Transverse colon (tissue), 4 donors: ENCODE results near the gene TAF4. TPM values are rescaled to one million over a fixed set of nuclear protein-coding genes. Genes with fewer than 3 reads are reported as not detected.
A peak's percentile ranks its signal among the peaks of the same experiment; 100 is the strongest.

Experiments
- DNase-seq: peaks from one replicate; pipeline ENCODE4 v3.0.0-alpha.2; 2019
- H3K27ac ChIP-seq, 4 donors: fragments of 200-600 bp; sonication (generic); 2 replicates each; pipeline ENCODE4 v1.5.1; 2016 to 2018; ENCODE audit warnings: inconsistent platforms in 4 of 4
- H3K27me3 ChIP-seq: fragments of 200-600 bp; sonication (generic); 2 replicates; pipeline ENCODE4 v1.5.1; 2017; ENCODE audit warnings: inconsistent platforms
- H3K36me3 ChIP-seq, 4 donors: fragments of 200-600 bp; sonication (generic); 2 replicates each; pipeline ENCODE4 v1.5.1; 2017 to 2019; ENCODE audit warnings: inconsistent platforms in 4 of 4
- H3K4me1 ChIP-seq, 4 donors: fragments of 200-600 bp; sonication (generic); 2 replicates each; pipeline ENCODE4 v1.5.1; 2017 to 2020; ENCODE audit warnings: inconsistent platforms in 4 of 4
- H3K4me3 ChIP-seq, 4 donors: fragments of 200-600 bp; sonication (generic); 1 replicate in 1 of 4; 2 replicates in 3 of 4; pipeline versions ENCODE4 v1.5.1 to v1.6.1; 2017 to 2019; ENCODE audit warnings: inconsistent platforms in 4 of 4
- H3K9me3 ChIP-seq, 2 donors: fragments of 200-600 bp; sonication (generic); 2 replicates each; pipeline ENCODE4 v1.5.1; 2017 to 2019; ENCODE audit warnings: inconsistent platforms in 2 of 2
- EP300 ChIP-seq: sonication (generic); formaldehyde crosslinking; IDR thresholded peaks from one replicate; pipeline ENCODE4 v1.6.1; 2017; ENCODE audit warnings: antibody characterized with exemption, low read depth
- POLR2A ChIP-seq: fragments of 450-650 bp; IDR thresholded peaks from one replicate; pipeline ENCODE4 v1.6.1; 2016; ENCODE audit warnings: antibody characterized with exemption, mild to moderate bottlenecking, moderate library complexity
- POLR2AphosphoS5 ChIP-seq, 3 donors: sonication (generic); formaldehyde crosslinking; IDR thresholded peaks; one replicate each; pipeline ENCODE4 v1.6.1; 2016; ENCODE audit warnings: antibody characterized with exemption in 3 of 3
- WGBS, 2 donors: methylation state at CpG; one replicate each; pipeline ENCODE4 v1.1.5; 2018; ENCODE audit warnings: low coverage in 1 of 2; 5-methylcytosine and 5-hydroxymethylcytosine counted together
- in situ Hi-C, 4 donors: fragments of 200-750 bp; cut with MboI; loops; one replicate each; pipeline versions ENCODE4 v1.15.0 to v1.15.1; 2017; ENCODE audit warnings: low sequenced_read_pairs in 3 of 4, low pct_ligation_motif_present in 1 of 4, low pct_unique_long_range_greater_than_20kb in 1 of 4
- intact Hi-C: fragments of 100-400 bp; cut with DNase I; formaldehyde crosslinking; loops from one replicate; pipeline ENCODE4 v1.15.1; 2023; ENCODE audit warnings: low total_unique reads
- total RNA-seq, 4 donors: library from RNA; depleted of rRNA; stranded (reverse); fragments of >200 nt; gene quantifications; one replicate each; pipeline ENCODE4 v1.1.0, GENCODE V29; 2016
- TF ChIP-seq, protein P1 (sequence below), 5 experiments: fragments of 200-600 bp in 3 of 5; fragments of 450-650 bp in 2 of 5; sonication (generic) in 3 of 5; IDR thresholded peaks; 1 replicate in 2 of 5; 2 replicates in 3 of 5; pipeline ENCODE4 v1.5.1; 2016 to 2017; ENCODE audit warnings: antibody characterized with exemption in 5 of 5, inconsistent platforms in 3 of 5, mild to moderate bottlenecking in 2 of 5, moderate library complexity in 1 of 5

The TAF4 gene
- total RNA-seq, 4 donors from 2014 or later = 18.9 to 39.5 (median 24.3) TPM

GRCh38 chr20:62062661-62063314 is 2.9 kb downstream of the TAF4 start:
- TF ChIP-seq EP300 = no peak
- Histone ChIP-seq H3K27ac (no peak overlapping the region), H3K4me3 (peak overlapping the region in 1 of 4 donors; percentile 66), H3K27me3 (no peaks in the 10 kb centered on the region), H3K4me1 (peaks cover 21 to 38% (median 34%) of the 10 kb centered on the region in 4 donors), H3K9me3 (no peaks in the 10 kb centered on the region), H3K36me3 (no peaks in the 10 kb centered on the region)
- in situ Hi-C loops (loop anchor here in 2 of 4 donors (10.0 kb wide), 1 partner anchor 62 kb away; the partner anchor contains the start of gene LSM14B (in 2 of the 2)), intact Hi-C loops (loop anchor here (5.0 kb wide), 2 partner anchors 35 to 75 kb away; no protein-coding TSS in a partner anchor)
- no peak for DNase-seq
- 58 to 62% methylated on average over 9 to 12 of the region's 12 CpGs for WGBS, 2 donors

DNA sequence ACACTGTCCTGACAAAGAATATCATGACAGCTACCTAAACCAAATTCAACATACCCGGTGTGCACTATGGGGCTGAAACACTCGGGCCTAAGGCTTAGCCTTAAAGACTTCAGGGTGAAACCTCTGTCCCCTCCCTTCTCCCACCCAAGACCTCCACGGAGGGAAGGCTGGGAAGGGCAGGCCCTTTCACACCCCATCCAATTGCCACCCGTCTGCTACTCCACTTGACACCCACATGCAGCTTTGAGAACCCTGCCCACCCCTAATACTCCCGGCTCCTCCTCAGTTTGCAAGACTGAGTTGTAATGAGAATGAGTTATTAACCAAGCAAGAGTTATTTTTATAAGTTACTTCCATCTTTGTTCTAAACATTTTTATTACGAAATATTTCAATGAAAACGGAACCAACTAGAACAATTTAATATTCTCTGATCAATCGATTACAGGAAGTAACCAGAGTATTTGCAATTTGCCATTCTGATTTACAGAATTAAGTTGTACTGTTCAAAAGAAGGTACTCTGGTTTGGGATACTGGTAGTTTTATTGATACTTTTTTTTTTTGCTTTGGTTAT is 3.7 kb downstream of the TAF4 start:
- Histone ChIP-seq H3K4me1 (peaks cover 13 to 29% (median 25%) of the 10 kb centered on the region in 4 donors), H3K9me3 (no peaks in the 10 kb centered on the region), H3K27ac (no peak overlapping the region), H3K27me3 (no peaks in the 10 kb centered on the region), H3K4me3 (no peak overlapping the region), H3K36me3 (no peaks in the 10 kb centered on the region)
- 77 to 84% methylated on average over 5 to 8 of the region's 8 CpGs for WGBS, 2 donors
- TF ChIP-seq POLR2A (no peak), EP300 (no peak), POLR2AphosphoS5 (IDR thresholded peaks at IDR 0.05) (no peak)
- TF ChIP-seq, protein P1, sequence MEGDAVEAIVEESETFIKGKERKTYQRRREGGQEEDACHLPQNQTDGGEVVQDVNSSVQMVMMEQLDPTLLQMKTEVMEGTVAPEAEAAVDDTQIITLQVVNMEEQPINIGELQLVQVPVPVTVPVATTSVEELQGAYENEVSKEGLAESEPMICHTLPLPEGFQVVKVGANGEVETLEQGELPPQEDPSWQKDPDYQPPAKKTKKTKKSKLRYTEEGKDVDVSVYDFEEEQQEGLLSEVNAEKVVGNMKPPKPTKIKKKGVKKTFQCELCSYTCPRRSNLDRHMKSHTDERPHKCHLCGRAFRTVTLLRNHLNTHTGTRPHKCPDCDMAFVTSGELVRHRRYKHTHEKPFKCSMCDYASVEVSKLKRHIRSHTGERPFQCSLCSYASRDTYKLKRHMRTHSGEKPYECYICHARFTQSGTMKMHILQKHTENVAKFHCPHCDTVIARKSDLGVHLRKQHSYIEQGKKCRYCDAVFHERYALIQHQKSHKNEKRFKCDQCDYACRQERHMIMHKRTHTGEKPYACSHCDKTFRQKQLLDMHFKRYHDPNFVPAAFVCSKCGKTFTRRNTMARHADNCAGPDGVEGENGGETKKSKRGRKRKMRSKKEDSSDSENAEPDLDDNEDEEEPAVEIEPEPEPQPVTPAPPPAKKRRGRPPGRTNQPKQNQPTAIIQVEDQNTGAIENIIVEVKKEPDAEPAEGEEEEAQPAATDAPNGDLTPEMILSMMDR (IDR thresholded peaks at IDR 0.05) = no peak
- no peak for DNase-seq
- in situ Hi-C loops (loop anchor here in 2 of 4 donors (10.0 kb wide), 1 partner anchor 63 kb away; the partner anchor contains the start of gene LSM14B (in 2 of the 2)), intact Hi-C loops (loop anchor here (5.0 kb wide), 2 partner anchors 35 to 75 kb away; no protein-coding TSS in a partner anchor)

GRCh38 chr20:62060631-62061541 is 4.8 kb downstream of the TAF4 start:
- TF ChIP-seq, protein P1 (IDR thresholded peaks at IDR 0.05) = no peak
- TF ChIP-seq POLR2AphosphoS5 (IDR thresholded peaks at IDR 0.05) = no peak
- Histone ChIP-seq H3K4me3 (no peak overlapping the region), H3K9me3 (no peaks in the 10 kb centered on the region), H3K27me3 (no peaks in the 10 kb centered on the region), H3K27ac (no peak overlapping the region), H3K4me1 (peaks cover 10 to 24% (median 21%) of the 10 kb centered on the region in 4 donors), H3K36me3 (no peaks in the 10 kb centered on the region)
- in situ Hi-C loops (loop anchor here in 2 of 4 donors (10.0 kb wide), 1 partner anchor 64 kb away; the partner anchor contains the start of gene LSM14B (in 2 of the 2)), intact Hi-C loops (loop anchor here (5.0 kb wide), 2 partner anchors 34 to 76 kb away; no protein-coding TSS in a partner anchor)
- WGBS, 2 donors = 96 to 100% methylated on average over 1 to 12 of the region's 12 CpGs
- no peak for DNase-seq

GRCh38 chr20:62059920-62060630 is 5.6 kb downstream of the TAF4 start:
- Histone ChIP-seq H3K36me3 (no peaks in the 10 kb centered on the region), H3K4me1 (peaks cover 10 to 24% (median 21%) of the 10 kb centered on the region in 4 donors), H3K27ac (no peak overlapping the region), H3K9me3 (no peaks in the 10 kb centered on the region), H3K4me3 (no peak overlapping the region), H3K27me3 (no peaks in the 10 kb centered on the region)
- in situ Hi-C loops (loop anchor here in 2 of 4 donors (10.0 kb wide), 1 partner anchor 65 kb away; the partner anchor contains the start of gene LSM14B (in 2 of the 2)), intact Hi-C loops (loop anchor here (5.0 kb wide), 2 partner anchors 33 to 77 kb away; no protein-coding TSS in a partner anchor)
- no peak for TF ChIP-seq EP300
- TF ChIP-seq POLR2AphosphoS5 (IDR thresholded peaks at IDR 0.05) = no peak
- no peak for TF ChIP-seq POLR2A
- TF ChIP-seq, protein P1 (IDR thresholded peaks at IDR 0.05) = no peak
- WGBS, 2 donors = 40 to 89% methylated on average over 1 to 25 of the region's 25 CpGs
- DNase-seq = no peak
